Measurements from ENCODE around the gene ATP2A1.
"Not testable (repeated sequence)": the region's sequence is repeated elsewhere in the genome, so short reads cannot be mapped to it uniquely, and the experiment has no call there.

Gene ATP2A1

GRCh38 chr16:28883221-28883996 lies 5.1 kb downstream of the ATP2A1 start:
- DNase-seq: no peak

GRCh38 chr16:28884045-28884444 lies 5.8 kb downstream of the ATP2A1 start:
- DNase-seq: no peak

- no peak for DNase-seq
Observed at GRCh38 chr16:28886945-28887344, 8.7 kb downstream of the ATP2A1 start.

DNA sequence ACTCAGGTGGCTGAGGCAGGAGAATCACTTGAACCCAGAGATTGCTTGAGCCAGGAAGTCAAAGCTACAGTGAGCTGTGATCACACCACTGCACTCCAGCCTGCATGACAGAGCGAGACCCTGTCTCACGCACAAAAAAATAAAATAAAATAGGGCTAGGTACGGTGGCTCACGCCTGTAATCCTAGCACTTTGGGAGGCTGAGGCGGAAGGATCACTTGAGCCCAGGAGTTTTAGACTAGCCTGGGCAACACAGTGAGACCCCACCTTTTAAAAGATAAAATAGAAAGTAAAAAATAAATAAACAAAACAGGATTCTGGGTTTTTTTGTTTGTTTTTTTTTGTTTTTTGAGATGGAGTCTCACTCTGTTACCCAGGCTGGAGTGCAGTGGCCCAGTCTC lies 12.1 kb downstream of the ATP2A1 start:
- not testable (repeated sequence) for DNase-seq

DNA sequence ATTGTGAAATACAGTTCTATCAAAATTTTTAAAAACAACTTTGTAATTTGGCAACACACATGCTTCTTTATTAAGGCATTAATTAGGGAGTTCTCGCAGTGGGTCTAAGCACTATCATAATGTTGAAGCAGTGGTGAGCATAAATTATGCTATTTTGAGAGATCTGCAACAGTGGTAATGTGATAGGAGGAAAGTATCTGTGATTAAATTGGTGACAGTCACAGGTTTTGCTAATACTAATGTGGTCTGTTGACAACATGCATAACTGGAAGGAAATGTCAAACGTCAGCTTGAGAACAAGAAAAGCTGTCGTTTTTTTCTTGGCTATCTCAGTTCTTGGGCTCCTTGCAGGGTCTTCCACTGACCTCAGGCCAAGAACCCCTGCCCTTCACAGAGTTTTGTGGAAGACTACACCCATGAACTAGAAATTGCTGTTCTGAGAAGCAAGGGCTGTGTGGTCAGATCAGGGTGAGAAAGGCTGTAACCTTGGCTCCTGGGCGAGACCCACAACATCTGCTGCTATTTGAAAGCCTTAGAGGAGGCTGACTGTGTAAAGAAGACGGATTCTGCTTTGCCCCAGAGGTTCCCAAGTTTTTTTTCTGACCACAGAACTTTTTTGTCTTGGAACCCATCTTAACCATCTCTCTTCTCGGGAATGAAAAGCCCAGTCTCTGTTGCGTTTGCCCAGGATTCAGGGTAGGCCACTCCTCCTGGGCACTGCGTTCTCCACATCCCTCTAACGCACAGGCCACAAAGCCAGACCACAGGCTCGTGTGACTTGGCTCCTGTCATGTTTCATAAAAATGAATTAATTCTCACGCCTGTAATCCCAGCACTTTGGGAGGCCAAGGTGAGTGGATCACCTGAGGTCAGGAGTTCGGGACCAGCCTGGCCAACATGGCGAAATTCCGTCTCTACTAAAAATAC lies 13.9 kb downstream of the ATP2A1 start:
- DNase-seq: no peak

DNA sequence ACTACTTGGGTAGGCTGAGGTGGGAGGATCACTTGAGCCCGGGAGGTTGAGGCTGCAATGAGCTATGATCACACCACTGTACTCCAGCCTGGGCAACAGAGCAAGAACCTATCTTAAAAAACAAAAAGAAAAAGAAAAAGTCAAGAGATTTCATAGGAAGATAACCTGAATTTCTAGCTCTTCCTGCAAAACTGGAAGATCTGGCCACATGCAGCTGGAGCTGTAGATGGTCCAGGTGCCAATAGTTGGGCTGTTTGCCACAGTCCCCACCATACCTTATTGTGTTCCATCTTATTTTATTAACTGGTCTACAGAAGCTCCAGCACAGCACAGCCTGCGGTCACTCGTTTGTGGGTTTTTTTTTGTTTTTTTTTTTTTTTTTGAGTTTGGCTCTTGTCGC lies 15.0 kb downstream of the ATP2A1 start:
- DNase-seq: no peak

- DNase-seq: no peak
Observed at GRCh38 chr16:28895609-28896008, 17.3 kb downstream of the ATP2A1 start.

DNA sequence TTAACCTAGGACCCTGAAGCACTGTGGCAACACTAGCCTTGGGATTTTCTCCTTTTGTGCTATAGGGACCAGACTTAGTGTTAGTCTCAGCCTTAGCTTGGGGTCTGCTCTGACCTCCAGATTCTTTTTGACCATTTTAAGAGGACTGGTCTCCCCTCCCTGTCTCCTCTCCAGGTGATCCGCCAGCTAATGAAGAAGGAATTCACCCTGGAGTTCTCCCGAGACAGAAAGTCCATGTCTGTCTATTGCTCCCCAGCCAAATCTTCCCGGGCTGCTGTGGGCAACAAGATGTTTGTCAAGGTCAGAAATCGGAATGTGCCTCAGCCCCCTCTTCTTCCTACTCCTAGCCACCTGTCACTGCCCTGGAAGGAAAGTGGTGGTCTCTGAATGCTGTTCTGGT lies 19.5 kb downstream of the ATP2A1 start:
- no peak for DNase-seq

- DNase-seq: no peak
Observed at GRCh38 chr16:28898266-28898665, 20.0 kb downstream of the ATP2A1 start.

GRCh38 chr16:28898942-28899341 lies 20.7 kb downstream of the ATP2A1 start:
- no peak for DNase-seq

- no peak for DNase-seq
Observed at GRCh38 chr16:28899882-28900590, 21.7 kb downstream of the ATP2A1 start.

- no peak for DNase-seq
Observed at GRCh38 chr16:28900601-28901000, 22.3 kb downstream of the ATP2A1 start.

DNA sequence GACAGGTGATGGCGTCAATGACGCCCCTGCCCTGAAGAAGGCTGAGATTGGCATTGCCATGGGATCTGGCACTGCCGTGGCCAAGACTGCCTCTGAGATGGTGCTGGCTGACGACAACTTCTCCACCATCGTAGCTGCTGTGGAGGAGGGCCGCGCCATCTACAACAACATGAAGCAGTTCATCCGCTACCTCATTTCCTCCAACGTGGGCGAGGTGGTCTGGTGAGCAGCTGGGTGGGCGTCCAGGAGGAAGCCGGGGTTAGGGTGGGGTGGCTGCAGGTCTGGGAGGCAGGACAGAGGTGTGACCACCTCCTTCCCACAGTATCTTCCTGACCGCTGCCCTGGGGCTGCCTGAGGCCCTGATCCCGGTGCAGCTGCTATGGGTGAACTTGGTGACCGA lies 23.6 kb downstream of the ATP2A1 start:
- no peak for DNase-seq

- DNase-seq: no peak
Observed at GRCh38 chr16:28902909-28903308, 24.6 kb downstream of the ATP2A1 start.

DNA sequence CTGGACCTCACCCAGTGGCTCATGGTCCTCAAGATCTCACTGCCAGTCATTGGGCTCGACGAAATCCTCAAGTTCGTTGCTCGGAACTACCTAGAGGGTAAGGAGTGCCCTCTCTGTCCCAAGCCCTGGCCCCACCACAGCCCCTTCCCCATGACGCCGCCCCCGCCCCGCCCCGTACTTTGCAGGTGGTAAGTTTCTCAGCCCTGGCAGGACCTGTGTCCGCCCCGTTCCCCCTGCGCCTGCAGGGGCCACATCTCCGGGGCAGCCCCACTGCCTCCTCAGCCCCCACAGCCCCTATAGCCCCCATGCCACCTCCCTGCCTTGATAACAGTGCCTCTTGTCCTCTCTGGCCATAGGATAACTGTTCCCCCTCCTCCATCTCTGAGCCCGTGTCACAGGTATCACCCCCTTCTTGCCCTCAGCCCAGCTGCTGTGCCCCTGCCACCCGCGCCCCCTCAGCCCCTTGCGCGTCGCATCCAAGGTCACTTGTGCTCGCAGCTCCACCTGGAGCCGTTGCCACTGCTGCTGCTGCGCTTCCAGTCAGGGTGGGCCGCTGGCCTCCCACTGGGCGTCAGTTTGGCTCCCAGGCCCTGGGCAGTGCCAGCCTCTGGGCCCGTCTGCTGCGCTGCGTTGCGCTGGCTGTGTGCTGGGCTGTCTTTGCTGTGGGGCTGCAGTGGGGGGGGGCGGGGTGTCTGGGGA lies 25.2 kb downstream of the ATP2A1 start:
- no peak for DNase-seq

GRCh38 chr16:28904363-28904762 lies 26.1 kb downstream of the ATP2A1 start:
- DNase-seq: no peak

DNA sequence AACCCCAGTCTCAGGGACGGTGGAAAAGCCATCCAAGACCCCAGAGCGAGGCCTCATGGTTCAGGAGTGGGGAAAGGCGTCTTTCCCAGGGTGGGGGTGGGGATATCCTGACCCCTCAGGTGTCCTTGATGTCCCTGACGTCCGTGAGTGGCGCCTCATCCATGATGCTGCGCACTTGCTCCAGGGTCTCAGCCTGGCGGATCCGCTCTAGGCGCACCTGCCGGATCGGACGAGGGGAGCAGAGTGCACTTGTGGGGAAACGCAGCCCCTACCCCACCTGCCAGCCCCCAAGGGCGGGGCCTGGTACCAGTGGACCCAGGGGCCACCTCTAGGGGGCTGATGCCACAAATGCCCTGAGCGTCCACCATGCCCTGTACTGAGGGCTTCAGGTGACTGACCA lies 26.5 kb downstream of the ATP2A1 start:
- DNase-seq: no peak

- no peak for DNase-seq
Observed at GRCh38 chr16:28905229-28905754, 27.0 kb downstream of the ATP2A1 start.

GRCh38 chr16:28905800-28906372 lies 27.6 kb downstream of the ATP2A1 start:
- DNase-seq: no peak

DNA sequence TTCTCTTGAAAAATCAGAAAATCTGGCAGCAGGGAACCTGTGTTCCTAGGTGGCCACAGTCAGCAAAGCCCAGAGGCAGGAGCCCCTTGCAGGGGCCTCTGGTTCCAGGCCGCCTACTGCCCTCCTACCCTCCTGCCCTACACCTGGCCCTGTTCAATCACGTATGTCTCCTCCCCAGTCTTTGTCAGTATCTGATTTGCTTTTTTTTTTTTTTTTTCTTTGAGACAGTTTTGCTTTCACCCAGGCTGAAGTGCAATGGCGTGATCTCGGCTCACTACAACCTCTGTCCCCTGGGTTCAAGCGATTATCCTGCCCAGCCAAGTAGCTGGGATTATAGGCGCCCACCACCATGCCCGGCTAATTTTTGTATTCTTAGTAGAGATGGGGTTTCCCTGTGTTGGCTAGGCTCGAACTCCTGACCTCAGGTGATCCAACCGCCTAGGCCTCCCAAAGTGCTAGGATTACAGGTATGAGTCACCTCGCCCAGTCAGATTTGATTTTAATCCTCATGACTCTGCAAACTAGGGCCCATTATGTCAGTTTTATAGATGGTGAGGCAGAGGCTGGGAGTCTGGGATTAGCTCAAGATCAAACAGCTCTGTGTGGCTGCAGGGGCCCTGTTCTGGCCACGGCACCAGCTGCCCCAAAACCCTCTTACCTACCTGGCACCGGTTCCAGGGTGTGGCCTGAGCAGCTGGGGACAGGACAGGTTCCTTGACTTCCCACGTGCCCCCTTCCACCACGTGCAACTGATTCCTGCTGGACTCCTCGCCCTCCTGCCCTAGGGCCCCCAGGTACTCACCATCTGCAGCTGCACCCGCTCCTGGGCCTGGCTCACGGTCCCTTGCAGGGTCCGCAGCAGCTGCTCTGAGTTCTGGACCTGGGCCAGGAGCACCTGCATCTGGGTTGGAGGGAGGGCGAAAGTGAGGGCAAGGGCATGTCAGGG lies 32.1 kb downstream of the ATP2A1 start:
- no peak for DNase-seq

DNA sequence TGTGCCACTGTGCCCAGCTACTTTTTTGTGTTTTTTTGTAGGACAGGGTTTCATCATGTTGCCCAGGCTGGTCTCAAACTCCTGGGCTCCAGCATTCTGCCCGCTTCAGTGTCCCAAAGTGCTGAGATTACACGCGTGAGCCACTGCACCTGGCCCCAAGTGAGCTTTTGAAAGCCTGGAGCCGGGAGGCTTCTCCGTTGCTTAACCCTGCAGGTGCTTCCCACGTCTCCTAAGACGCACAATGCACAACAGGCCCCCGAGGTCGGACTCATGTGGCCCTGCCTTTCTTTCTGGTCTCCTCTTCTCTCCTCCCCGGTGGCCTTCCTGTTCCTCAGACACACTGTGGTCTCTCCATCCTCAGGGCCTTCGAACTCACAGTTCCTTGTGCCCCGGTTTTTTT lies 34.3 kb downstream of the ATP2A1 start:
- DNase-seq: no peak
